DOHH2 (cell line): ENCODE data around the gene ADI1.

Source experiments
- H3F3A ChIP-seq: fragments of 200-600 bp; sonication (generic), shearing (Covaris generic); 2 replicates; pipeline ENCODE4 v1.6.0; 2016; ENCODE audit warnings: antibody characterized with exemption, mild to moderate bottlenecking; ENCODE audit not compliant: control insufficient read depth, insufficient read depth
- H3K27ac ChIP-seq: fragments of 200-600 bp; sonication (generic); 2 replicates; pipeline ENCODE4 v1.5.1; 2014; ENCODE audit warnings: low read depth, mild to moderate bottlenecking, low read length, moderate library complexity
- H3K27me3 ChIP-seq: fragments of 200-600 bp; sonication (generic); 2 replicates; pipeline ENCODE4 v1.6.1; 2014; ENCODE audit warnings: mild to moderate bottlenecking, low read length, mixed read lengths; ENCODE audit not compliant: control insufficient read depth
- H3K36me3 ChIP-seq: fragments of 200-600 bp; sonication (generic); 2 replicates; pipeline ENCODE4 v1.6.1; 2014; ENCODE audit warnings: mild to moderate bottlenecking, low read length, moderate library complexity, mixed read lengths; ENCODE audit not compliant: control insufficient read depth
- H3K4me1 ChIP-seq: fragments of 200-600 bp; sonication (generic); 2 replicates; pipeline ENCODE4 v1.6.1; 2014; ENCODE audit warnings: mild to moderate bottlenecking, low read length, mixed read lengths; ENCODE audit not compliant: control insufficient read depth
- H3K4me2 ChIP-seq: fragments of 200-600 bp; sonication (generic); 2 replicates; pipeline ENCODE4 v1.6.0; 2014; ENCODE audit warnings: mild to moderate bottlenecking, low read length, moderate library complexity
- H3K4me3 ChIP-seq: fragments of 200-600 bp; sonication (generic); 2 replicates; pipeline ENCODE4 v1.5.1; 2014; ENCODE audit warnings: mild to moderate bottlenecking, low read length, mixed read lengths
- H3K79me2 ChIP-seq: fragments of 200-600 bp; sonication (generic); 2 replicates; pipeline ENCODE4 v1.6.1; 2014; ENCODE audit warnings: mild to moderate bottlenecking, low read length, mixed read lengths; ENCODE audit not compliant: control insufficient read depth
- H3K9me2 ChIP-seq: fragments of 200-600 bp; sonication (generic); replicated peaks from 2 replicates; pipeline ENCODE4 v1.6.1; 2014; ENCODE audit warnings: mild to moderate bottlenecking, low read length, mixed read lengths; ENCODE audit not compliant: control insufficient read depth
- H3K9me3 ChIP-seq: fragments of 200-600 bp; sonication (generic); 2 replicates; pipeline ENCODE4 v1.6.1; 2014; ENCODE audit warnings: antibody characterized with exemption, low read length, mixed read lengths; ENCODE audit not compliant: control insufficient read depth, insufficient read depth
- H4K20me1 ChIP-seq: fragments of 200-600 bp; sonication (generic); 2 replicates; pipeline ENCODE4 v1.6.0; 2014; ENCODE audit warnings: low read depth, mild to moderate bottlenecking, antibody characterized with exemption, low read length, moderate library complexity; ENCODE audit not compliant: control insufficient read depth, insufficient read depth
- CTCF ChIP-seq: fragments of 200-600 bp; sonication (generic); IDR thresholded peaks from one replicate; pipeline ENCODE4 v1.5.1; 2014; ENCODE audit warnings: antibody characterized with exemption, mild to moderate bottlenecking, low read depth, low read length; ENCODE audit not compliant: poor library complexity, severe bottlenecking
- EZH2phosphoT487 ChIP-seq: fragments of 200-600 bp; sonication (generic); IDR thresholded peaks from 2 replicates; pipeline ENCODE4 v1.6.1; 2017; ENCODE audit warnings: borderline replicate concordance, mild to moderate bottlenecking, antibody characterized with exemption, low read length, moderate library complexity, mixed read lengths

The ADI1 gene

GRCh38 chr2:3470166-3470651, 49.1 kb downstream of the ADI1 start:
- Histone ChIP-seq H4K20me1 (no peaks in the 10 kb centered on the region), H3K27me3 (no peaks in the 10 kb centered on the region), H3K36me3 (no peaks in the 10 kb centered on the region; the same call in 1 of the 2 replicates), H3K4me3 (no peak overlapping the region), H3K4me2 (no peak overlapping the region), H3F3A (no peaks in the 10 kb centered on the region), H3K79me2 (no peaks in the 10 kb centered on the region), H3K4me1 (no peaks in the 10 kb centered on the region), H3K27ac (no peak overlapping the region), H3K9me3 (no peaks in the 10 kb centered on the region), H3K9me2 (no peaks in the 10 kb centered on the region)
- TF ChIP-seq EZH2phosphoT487 (no peak), CTCF (no peak)

- no peaks in the 10 kb centered on the region for H3K9me2 ChIP-seq
- no peak overlapping the region for H3K27ac ChIP-seq
- H3K79me2 ChIP-seq, result no peaks in the 10 kb centered on the region
- H4K20me1 ChIP-seq, result no peaks in the 10 kb centered on the region
- no peaks in the 10 kb centered on the region for H3F3A ChIP-seq
- no peaks in the 10 kb centered on the region; the same call in 1 of the 2 replicates for H3K36me3 ChIP-seq
- no peaks in the 10 kb centered on the region for H3K9me3 ChIP-seq
- no peaks in the 10 kb centered on the region for H3K4me1 ChIP-seq
- TF ChIP-seq EZH2phosphoT487, result no peak
- TF ChIP-seq CTCF, result no peak
- no peaks in the 10 kb centered on the region for H3K27me3 ChIP-seq
- no peak overlapping the region for H3K4me2 ChIP-seq
- H3K4me3 ChIP-seq, result no peak overlapping the region
Observed at GRCh38 chr2:3469486-3469885, 49.8 kb downstream of the ADI1 start.

- H3K79me2 ChIP-seq, result no peaks in the 10 kb centered on the region
- no peaks in the 10 kb centered on the region; the same call in 1 of the 2 replicates for H3K36me3 ChIP-seq
Observed at GRCh38 chr2:3468296-3468988, 50.9 kb downstream of the ADI1 start.

More at GRCh38 chr2:3468296-3468988, 50.9 kb downstream of the ADI1 start:
- Histone ChIP-seq H3K4me2 (no peak overlapping the region), H3K4me3 (no peak overlapping the region), H3K4me1 (no peaks in the 10 kb centered on the region), H3K27me3 (no peaks in the 10 kb centered on the region), H3K9me3 (no peaks in the 10 kb centered on the region), H3F3A (no peaks in the 10 kb centered on the region), H3K27ac (no peak overlapping the region), H3K9me2 (no peaks in the 10 kb centered on the region), H4K20me1 (no peaks in the 10 kb centered on the region)
- TF ChIP-seq EZH2phosphoT487, result no peak
- TF ChIP-seq CTCF, result no peak
